GM12878 (cell line): Measurements from ENCODE around the gene FTCDNL1. TPM values are rescaled to one million over a fixed set of nuclear protein-coding genes. Genes with fewer than 3 reads are reported as not detected.

Experiments
- ATAC-seq: fragments of 200-7000 bp; cut with Tn5 transposase; 3 replicates; pipeline ENCODE4 v1.9.1; 2020; ENCODE audit warnings: mild to moderate bottlenecking, moderate library complexity
- BruUV-seq: library from RNA; stranded (reverse); fragments of 400-500 nt; replicated peaks from 2 replicates; lab custom pipeline; 2021; lab: Mats Ljungman, UMichigan
- CTCF ChIA-PET: fragments of 300-600 bp; sonication (Branson Sonifier 250); formaldehyde crosslinking; extraction: SDS; loops from one replicate; lab custom pipeline; 2021; ENCODE audit warnings: inconsistent platforms; lab: Yijun Ruan, JAX
- POLR2A ChIA-PET: fragments of 350-600 bp; formaldehyde crosslinking; extraction: SDS; loops from one replicate; lab custom pipeline; 2021; ENCODE audit warnings: inconsistent platforms; lab: Charles Lee
- RAD21 ChIA-PET: fragments of 300-600 bp; sonication (Branson Sonifier 250); formaldehyde crosslinking; loops from one replicate; lab custom pipeline; 2023; ENCODE audit warnings: antibody characterized with exemption; ENCODE audit not compliant: unreplicated experiment; lab: Charles Lee
- SMC1A ChIA-PET: fragments of 300-600 bp; sonication (Branson Sonifier 250); formaldehyde crosslinking; loops from one replicate; lab custom pipeline; 2023; ENCODE audit not compliant: unreplicated experiment, uncharacterized antibody; lab: Charles Lee
- DNase-seq: peaks from one replicate; pipeline ENCODE4 v3.0.0-alpha.2; 2011; ENCODE audit warnings: low read depth, low spot score
- FAIRE-seq: peaks from 3 replicates; lab custom pipeline; 2011; peaks lifted over from hg19 to GRCh38; lab: Jason Lieb, UNC
- H2AFZ ChIP-seq: 2 replicates; pipeline ENCODE4 v1.6.0; 2011; ENCODE audit warnings: low read depth, low read length, control low read depth; ENCODE audit not compliant: control insufficient read depth
- H3K27ac ChIP-seq: 2 replicates; pipeline ENCODE4 v1.5.1; 2011; ENCODE audit warnings: control low read depth; ENCODE audit not compliant: control insufficient read depth, insufficient read depth
- H3K27me3 ChIP-seq, 2 experiments: replicated peaks in 1 of 2; 2 replicates each; pipeline versions ENCODE4 v1.6.0 to v1.6.1; 2011; ENCODE audit warnings: low read length in 1 of 2; ENCODE audit not compliant: control insufficient read depth in 2 of 2, insufficient read depth in 2 of 2
- H3K36me3 ChIP-seq, 2 experiments: 2 replicates each; pipeline ENCODE4 v1.5.1; 2011; ENCODE audit warnings: low read length in 1 of 2; ENCODE audit not compliant: control insufficient read depth in 2 of 2, insufficient read depth in 2 of 2
- H3K4me1 ChIP-seq: 2 replicates; pipeline ENCODE4 v1.6.1; 2011; ENCODE audit warnings: mild to moderate bottlenecking, low read length, moderate library complexity, mixed read lengths; ENCODE audit not compliant: control insufficient read depth, insufficient read depth
- H3K4me2 ChIP-seq: 2 replicates; pipeline ENCODE4 v1.6.0; 2011; ENCODE audit warnings: control low read depth; ENCODE audit not compliant: control insufficient read depth, insufficient read depth
- H3K4me3 ChIP-seq: fragments of 200-600 bp; sonication (generic); 2 replicates; pipeline ENCODE4 v1.5.1; 2016
- H3K79me2 ChIP-seq: 2 replicates; pipeline ENCODE4 v1.6.0; 2011; ENCODE audit warnings: low read length; ENCODE audit not compliant: control insufficient read depth, insufficient read depth
- H3K9ac ChIP-seq: 2 replicates; pipeline ENCODE4 v1.8.0; 2011; ENCODE audit warnings: low read length, control low read depth, mixed read lengths; ENCODE audit not compliant: control insufficient read depth, insufficient read depth
- H3K9me3 ChIP-seq: replicated peaks from 3 replicates; pipeline ENCODE4 v1.5.1; 2011; ENCODE audit warnings: mild to moderate bottlenecking, low read length; ENCODE audit not compliant: control insufficient read depth, insufficient read depth
- H4K20me1 ChIP-seq: 2 replicates; pipeline ENCODE4 v1.6.0; 2011; ENCODE audit not compliant: control insufficient read depth, insufficient read depth
- BACH1 ChIP-seq: fragments of 450-650 bp; IDR thresholded peaks from 2 replicates; pipeline ENCODE4 v1.6.1; 2017; ENCODE audit warnings: mild to moderate bottlenecking, borderline replicate concordance
- CBFB ChIP-seq: IDR thresholded peaks from 2 replicates; pipeline ENCODE4 v1.6.1; 2016; ENCODE audit warnings: antibody characterized with exemption, low read depth
- CHD4 ChIP-seq: fragments of 200-600 bp; sonication (generic); IDR thresholded peaks from 2 replicates; pipeline ENCODE4 v1.6.1; 2016; ENCODE audit warnings: mild to moderate bottlenecking
- E2F4 ChIP-seq: IDR thresholded peaks from 2 replicates; pipeline ENCODE4 v1.6.1; 2012; ENCODE audit warnings: low read depth, low read length, improper control_type of control experiment
- E4F1 ChIP-seq: fragments of 450-650 bp; IDR thresholded peaks from 2 replicates; pipeline ENCODE4 v1.6.1; 2018; ENCODE audit warnings: borderline replicate concordance, mild to moderate bottlenecking; ENCODE audit not compliant: partially characterized antibody
- EP300 ChIP-seq, 2 experiments: fragments of 150-350 bp in 1 of 2; IDR thresholded peaks; 2 replicates each; pipeline ENCODE4 v1.6.1; 2011 to 2012; ENCODE audit warnings: low read depth in 2 of 2, low read length in 2 of 2, borderline replicate concordance in 1 of 2, improper control_type of control experiment in 1 of 2, inconsistent platforms in 1 of 2; ENCODE audit not compliant: control insufficient read depth in 1 of 2
- GATAD2B ChIP-seq: fragments of 450-650 bp; conservative IDR thresholded peaks from 2 replicates; pipeline ENCODE4 v1.6.1; 2017; ENCODE audit warnings: low read depth, mild to moderate bottlenecking, moderate library complexity
- IRF3 ChIP-seq: fragments of 450-650 bp; IDR thresholded peaks from 2 replicates; pipeline ENCODE4 v1.6.1; 2014; ENCODE audit warnings: mild to moderate bottlenecking
- MEF2A ChIP-seq: IDR thresholded peaks from 2 replicates; pipeline ENCODE4 v1.6.1; 2011; ENCODE audit warnings: low read depth, mild to moderate bottlenecking, low read length, moderate library complexity; ENCODE audit not compliant: insufficient read depth
- NKRF ChIP-seq: fragments of 450-650 bp; conservative IDR thresholded peaks from 2 replicates; pipeline ENCODE4 v1.6.1; 2017; ENCODE audit warnings: mild to moderate bottlenecking, moderate library complexity
- NR2C1 ChIP-seq: fragments of 450-650 bp; IDR thresholded peaks from 2 replicates; pipeline ENCODE4 v1.6.1; 2017; ENCODE audit warnings: antibody characterized with exemption, mild to moderate bottlenecking, moderate library complexity
- NR2F1 ChIP-seq: fragments of 450-650 bp; conservative IDR thresholded peaks from 2 replicates; pipeline ENCODE4 v1.6.1; 2017; ENCODE audit warnings: mild to moderate bottlenecking
- NRF1 ChIP-seq: conservative IDR thresholded peaks from 2 replicates; pipeline ENCODE4 v1.6.1; 2011; ENCODE audit warnings: mild to moderate bottlenecking, low read depth, low read length, improper control_type of control experiment
- PKNOX1 ChIP-seq: fragments of 450-650 bp; IDR thresholded peaks from 2 replicates; pipeline ENCODE4 v1.6.1; 2016; ENCODE audit warnings: mild to moderate bottlenecking
- RFX5 ChIP-seq: IDR thresholded peaks from 2 replicates; pipeline ENCODE4 v1.6.1; 2011; ENCODE audit warnings: low read depth, low read length, improper control_type of control experiment
- SMAD5 ChIP-seq: IDR thresholded peaks from 2 replicates; pipeline ENCODE4 v1.6.1; 2016; ENCODE audit warnings: antibody characterized with exemption, low read depth
- YBX1 ChIP-seq: fragments of 450-650 bp; IDR thresholded peaks from 2 replicates; pipeline ENCODE4 v1.6.1; 2016; ENCODE audit warnings: antibody characterized with exemption
- ZNF217 ChIP-seq: fragments of 450-650 bp; IDR thresholded peaks from 2 replicates; pipeline ENCODE4 v1.6.1; 2017; ENCODE audit warnings: antibody characterized with exemption, mild to moderate bottlenecking
- in situ Hi-C: fragments of 300-500 bp; cut with MboI; formaldehyde crosslinking; loops from 9 replicates; pipeline ENCODE4 v1.14.3; 2018; ENCODE audit warnings: mixed read lengths
- intact Hi-C: fragments of 100-400 bp; cut with micrococcal nuclease; formaldehyde crosslinking; loops from one replicate; pipeline ENCODE4 v1.14.2; 2022; ENCODE audit not compliant: unreplicated experiment
- polyA plus RNA-seq, 11 experiments: library from polyadenylated mRNA; depleted of rRNA in 4 of 11; unstranded in 6 of 11; stranded (reverse) in 5 of 11; fragments of >200 nt; fragmentation: Nextera tagmentation in 4 of 11; fragmentation: Illumina TruSeq in 1 of 11; extraction: Ambion mirVana in 4 of 11; extraction: Trizol in 1 of 11; gene quantifications; 1 replicate in 1 of 11; 2 replicates in 10 of 11; pipeline versions ENCODE4 v1.2.1 to v1.2.3, GENCODE V29; 2011 to 2016; ENCODE audit warnings: inconsistent platforms in 2 of 11, missing spikeins in 2 of 11, low read depth in 1 of 11
- total RNA-seq, 4 experiments: library from RNA; depleted of rRNA in 3 of 4; stranded (reverse); fragments of >200 nt in 3 of 4; fragmentation: Illumina TruSeq in 1 of 4; extraction: Trizol in 1 of 4; gene quantifications; 2 replicates each; pipeline versions ENCODE4 v1.2.1 to v1.2.3, GENCODE V29; 2013 to 2021

FTCDNL1 gene
- total and polyA plus RNA-seq, 10 of the 15 experiments (the other 5 are each of a cell fraction or from before 2014, with no cell fraction given): 0.15 to 3.9 (median 2.0) TPM

GRCh38 chr2:199718074-199718473 is 132.9 kb downstream of the FTCDNL1 start (continued):
- TF ChIP-seq IRF3 (no peak), SMAD5 (no peak), NR2F1 (no peak), NKRF (no peak)

- ChIA-PET POLR2A (no interaction called here), SMC1A (no interaction called here), RAD21 (no interaction called here), CTCF (no interaction called here)
- no peak for ATAC-seq
- intact Hi-C loops (no loop called here), in situ Hi-C loops (no loop called here)
- no peak overlapping the region for H3K27ac ChIP-seq
- no peak overlapping the region for H3K4me2 ChIP-seq
- H2AFZ ChIP-seq: no peak overlapping the region
- H3K9me3 ChIP-seq: no peaks in the 10 kb centered on the region
- no peak overlapping the region for H3K9ac ChIP-seq
- no peaks in the 10 kb centered on the region for H4K20me1 ChIP-seq
- BruUV-seq: no TSS peak
- H3K4me3 ChIP-seq: no peak overlapping the region
- H3K27me3 ChIP-seq: no peaks in the 10 kb centered on the region
- FAIRE-seq: no peak
- no peaks in the 10 kb centered on the region for H3K79me2 ChIP-seq
- no peaks in the 10 kb centered on the region for H3K4me1 ChIP-seq
- DNase-seq: no peak
- no peaks in the 10 kb centered on the region for H3K36me3 ChIP-seq
- TF ChIP-seq RFX5: no peak
- no peak for TF ChIP-seq E2F4
- no peak for TF ChIP-seq YBX1
- TF ChIP-seq MEF2A: no peak
- TF ChIP-seq EP300 (IDR thresholded peaks at IDR 0.05; ENCODE audit: borderline replicate concordance in 1 of 2, control insufficient read depth in 1 of 2, low read depth in 2 of 2, low read length in 2 of 2): no peak
- TF ChIP-seq CBFB: no peak
- no peak for TF ChIP-seq NRF1
- no peak for TF ChIP-seq ZNF217
- TF ChIP-seq NR2C1: no peak
- no peak for TF ChIP-seq BACH1
- no peak for TF ChIP-seq PKNOX1
- no peak for TF ChIP-seq E4F1
- TF ChIP-seq GATAD2B: no peak
- TF ChIP-seq CHD4: no peak
These were observed 133.4 kb downstream of the FTCDNL1 start for GRCh38 chr2:199717587-199717907.
